ENCODE results near the gene PEMT. TPM values are rescaled to one million over a fixed set of nuclear protein-coding genes. Genes with fewer than 3 reads are reported as not detected.

PEMT gene
- total and polyA plus RNA-seq, 7 donors = 15.9 to 79.0 (median 26.0) TPM

GRCh38 chr17:17527534-17527933 is 64.0 kb downstream of the PEMT start:
- WGBS, 3 donors = 29 to 36% (median 32%) methylated on average over 10 to 11 of the region's 11 CpGs
- TF ChIP-seq, protein P1, sequence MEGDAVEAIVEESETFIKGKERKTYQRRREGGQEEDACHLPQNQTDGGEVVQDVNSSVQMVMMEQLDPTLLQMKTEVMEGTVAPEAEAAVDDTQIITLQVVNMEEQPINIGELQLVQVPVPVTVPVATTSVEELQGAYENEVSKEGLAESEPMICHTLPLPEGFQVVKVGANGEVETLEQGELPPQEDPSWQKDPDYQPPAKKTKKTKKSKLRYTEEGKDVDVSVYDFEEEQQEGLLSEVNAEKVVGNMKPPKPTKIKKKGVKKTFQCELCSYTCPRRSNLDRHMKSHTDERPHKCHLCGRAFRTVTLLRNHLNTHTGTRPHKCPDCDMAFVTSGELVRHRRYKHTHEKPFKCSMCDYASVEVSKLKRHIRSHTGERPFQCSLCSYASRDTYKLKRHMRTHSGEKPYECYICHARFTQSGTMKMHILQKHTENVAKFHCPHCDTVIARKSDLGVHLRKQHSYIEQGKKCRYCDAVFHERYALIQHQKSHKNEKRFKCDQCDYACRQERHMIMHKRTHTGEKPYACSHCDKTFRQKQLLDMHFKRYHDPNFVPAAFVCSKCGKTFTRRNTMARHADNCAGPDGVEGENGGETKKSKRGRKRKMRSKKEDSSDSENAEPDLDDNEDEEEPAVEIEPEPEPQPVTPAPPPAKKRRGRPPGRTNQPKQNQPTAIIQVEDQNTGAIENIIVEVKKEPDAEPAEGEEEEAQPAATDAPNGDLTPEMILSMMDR (IDR thresholded peaks at IDR 0.05) = no peak
- intact Hi-C loops (cut with DNase I) = loop anchor here (2.0 to 5.0 kb wide), 2 partner anchors 31 to 40 kb away; partner anchors contain the start of gene RASD1 (in 1 of the 2)
- Histone ChIP-seq H3K9me3 (no peaks in the 10 kb centered on the region), H3K4me1 (peaks cover 17% of the 10 kb centered on the region), H3K4me3 (no peak overlapping the region), H3K36me3 (ENCODE audit: insufficient read depth in 1 of 2, low read depth in 1 of 2) (no peaks in the 10 kb centered on the region), H3K27ac (peak overlapping the region; percentile 84), H3K27me3 (ENCODE audit: insufficient read depth in 3 of 3, low read length in 2 of 3) (no peaks in the 10 kb centered on the region)
- peak; percentile 57 to 71 (median 62) for ATAC-seq
- DNase-seq = peak; percentile 33 to 71

- peak overlapping the region; percentile 84 for H3K27ac ChIP-seq
- DNase-seq = peak; percentile 71 to 94
- H3K9me3 ChIP-seq = no peaks in the 10 kb centered on the region
- TF ChIP-seq, protein P1 (IDR thresholded peaks at IDR 0.05) = no peak
- H3K4me1 ChIP-seq = peaks cover 17% of the 10 kb centered on the region
- intact Hi-C loops (cut with DNase I) = loop anchor here (2.0 to 5.0 kb wide), 2 partner anchors 30 to 41 kb away; partner anchors contain the start of gene RASD1 (in 1 of the 2)
- peak overlapping the region; percentile 18 for H3K4me3 ChIP-seq
- H3K27me3 ChIP-seq (ENCODE audit: insufficient read depth in 3 of 3, low read length in 2 of 3) = no peaks in the 10 kb centered on the region
- WGBS, 3 donors = 18 to 39% (median 31%) methylated on average over 14 of the region's 14 CpGs
- peak; percentile 86 to 89 (median 88) for ATAC-seq
- no peaks in the 10 kb centered on the region for H3K36me3 ChIP-seq (ENCODE audit: insufficient read depth in 1 of 2, low read depth in 1 of 2)
Measured at GRCh38 chr17:17526369-17526768, 65.1 kb downstream of the PEMT start.

GRCh38 chr17:17525956-17526355 is 65.6 kb downstream of the PEMT start:
- intact Hi-C loops (cut with DNase I) = loop anchor here (2.0 to 5.0 kb wide), 2 partner anchors 29 to 41 kb away; partner anchors contain the start of gene RASD1 (in 1 of the 2)
- WGBS, 3 donors = 38 to 39% (median 38%) methylated on average over 6 of the region's 6 CpGs
- H3K9me3 ChIP-seq = no peaks in the 10 kb centered on the region
- DNase-seq (peak in 1 of 2 donors; percentile 78), ATAC-seq (peak; percentile 2 to 67 (median 39))
- H3K4me1 ChIP-seq = peaks cover 17% of the 10 kb centered on the region
- H3K27me3 ChIP-seq (ENCODE audit: insufficient read depth in 3 of 3, low read length in 2 of 3) = no peaks in the 10 kb centered on the region
- H3K27ac ChIP-seq = peak overlapping the region; percentile 84
- TF ChIP-seq, protein P1 (IDR thresholded peaks at IDR 0.05) = no peak
- no peaks in the 10 kb centered on the region for H3K36me3 ChIP-seq (ENCODE audit: insufficient read depth in 1 of 2, low read depth in 1 of 2)
- no peak overlapping the region for H3K4me3 ChIP-seq

- no peak for ATAC-seq
- no peaks in the 10 kb centered on the region for H3K9me3 ChIP-seq
- peaks cover 17% of the 10 kb centered on the region for H3K4me1 ChIP-seq
- no peak overlapping the region for H3K4me3 ChIP-seq
- H3K36me3 ChIP-seq (ENCODE audit: insufficient read depth in 1 of 2, low read depth in 1 of 2) = no peaks in the 10 kb centered on the region
- peak; percentile 5 to 50 for DNase-seq
- intact Hi-C loops (cut with DNase I) = loop anchor here (5.0 kb wide), 1 partner anchor 42 kb away; no protein-coding TSS in a partner anchor
- WGBS, 3 donors = 56 to 79% (median 77%) methylated on average over 15 of the region's 15 CpGs
- H3K27ac ChIP-seq = peak overlapping the region; percentile 84
- no peaks in the 10 kb centered on the region for H3K27me3 ChIP-seq (ENCODE audit: insufficient read depth in 3 of 3, low read length in 2 of 3)
- TF ChIP-seq, protein P1 (IDR thresholded peaks at IDR 0.05) = no peak
Measured at GRCh38 chr17:17525311-17525710, 66.2 kb downstream of the PEMT start.

Data from psoas muscle (tissue), 8 donors.